ENCODE results near the gene TXNDC2. TPM values are rescaled to one million over a fixed set of nuclear protein-coding genes. Genes with fewer than 3 reads are reported as not detected.
"Not testable (repeated sequence)": the region's sequence is repeated elsewhere in the genome, so short reads cannot be mapped to it uniquely, and the experiment has no call there.

The TXNDC2 gene
- total and polyA plus RNA-seq, 5 experiments from 2014 or later, result not detected

GRCh38 chr18:9876867-9877654 lies 8.7 kb upstream of the TXNDC2 start:
- peaks cover 0 to 7% (median 3%) of the 10 kb centered on the region in 5 donors for H3K27me3 Mint-ChIP-seq
- no peak overlapping the region for H3K4me3 Mint-ChIP-seq
- no peaks in the 10 kb centered on the region for H3K9me3 Mint-ChIP-seq
- POLR2A ChIA-PET, result no interaction called here
- no peaks in the 10 kb centered on the region for H3K36me3 Mint-ChIP-seq
- H3K4me1 Mint-ChIP-seq, result no peaks in the 10 kb centered on the region
- ATAC-seq (no peak), DNase-seq (no peak)
- H3K27ac Mint-ChIP-seq, result no peak overlapping the region

- POLR2A ChIA-PET, result no interaction called here
- no peaks in the 10 kb centered on the region for H3K4me1 Mint-ChIP-seq
- DNase-seq (no peak), ATAC-seq (no peak)
- H3K9me3 Mint-ChIP-seq, result no peaks in the 10 kb centered on the region
- H3K27me3 Mint-ChIP-seq, result peaks cover 0 to 7% (median 1%) of the 10 kb centered on the region in 5 donors
- H3K36me3 Mint-ChIP-seq, result no peaks in the 10 kb centered on the region
- no peak overlapping the region for H3K27ac Mint-ChIP-seq
- H3K4me3 Mint-ChIP-seq, result no peak overlapping the region
These were observed 8.1 kb upstream of the TXNDC2 start for GRCh38 chr18:9877655-9878014.

- ATAC-seq, result no peak
- no peak for DNase-seq
- Mint-ChIP-seq H3K4me3 (no peak overlapping the region), H3K36me3 (no peaks in the 10 kb centered on the region), H3K9me3 (no peaks in the 10 kb centered on the region), H3K27ac (no peak overlapping the region), H3K27me3 (peaks cover 0 to 7% (median 1%) of the 10 kb centered on the region in 5 donors), H3K4me1 (no peaks in the 10 kb centered on the region)
- POLR2A ChIA-PET, result no interaction called here
These were observed 7.7 kb upstream of the TXNDC2 start for GRCh38 chr18:9878095-9878494.

- H3K27me3 Mint-ChIP-seq, result peaks cover 0 to 7% (median 1%) of the 10 kb centered on the region in 5 donors
- no peak overlapping the region for H3K4me3 Mint-ChIP-seq
- H3K36me3 Mint-ChIP-seq, result no peaks in the 10 kb centered on the region
- H3K4me1 Mint-ChIP-seq, result no peaks in the 10 kb centered on the region
- ATAC-seq (no peak), DNase-seq (no peak)
- no peak overlapping the region for H3K27ac Mint-ChIP-seq
- POLR2A ChIA-PET, result no interaction called here
- no peaks in the 10 kb centered on the region for H3K9me3 Mint-ChIP-seq
These were observed 7.0 kb upstream of the TXNDC2 start for GRCh38 chr18:9878783-9879242.

- Mint-ChIP-seq H3K36me3 (no peaks in the 10 kb centered on the region), H3K4me3 (no peak overlapping the region), H3K27me3 (no peaks in the 10 kb centered on the region), H3K9me3 (no peaks in the 10 kb centered on the region), H3K27ac (no peak overlapping the region), H3K4me1 (no peaks in the 10 kb centered on the region)
- DNase-seq, result no peak
- POLR2A ChIA-PET, result no interaction called here
- ATAC-seq, result no peak
These were observed 1.7 kb upstream of the TXNDC2 start for GRCh38 chr18:9884090-9884489.

DNA sequence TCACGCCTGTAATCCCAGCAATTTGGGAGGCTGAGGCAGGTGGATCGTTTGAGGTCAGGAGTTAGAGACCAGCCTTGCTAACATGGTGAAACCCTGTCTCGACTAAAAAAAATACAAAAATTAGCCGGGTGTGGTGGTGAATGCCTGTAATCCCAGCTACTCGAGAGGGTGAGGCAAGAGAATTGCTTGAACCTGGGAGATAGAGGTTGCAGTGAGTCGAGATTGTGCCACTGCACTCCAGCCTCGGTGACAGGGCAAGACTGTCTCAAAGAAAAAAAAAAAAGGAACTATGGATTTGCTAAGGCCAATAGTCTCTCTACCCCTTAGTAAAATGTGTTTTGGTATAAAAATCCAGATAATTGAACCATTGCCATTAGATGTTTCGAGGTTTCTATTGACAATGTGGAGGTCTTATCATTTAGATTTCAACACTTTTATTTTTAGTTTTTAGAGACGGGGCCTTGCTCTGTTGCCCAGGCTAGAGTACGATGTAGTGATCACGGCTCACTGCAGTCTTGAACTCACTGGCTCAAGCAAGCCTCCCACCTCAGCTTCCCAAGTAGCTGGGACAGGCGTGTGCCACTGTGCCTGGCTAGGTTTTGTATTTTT lies 1.1 kb upstream of the TXNDC2 start:
- no peak for DNase-seq
- POLR2A ChIA-PET, result no interaction called here
- Mint-ChIP-seq H3K27me3 (no peaks in the 10 kb centered on the region), H3K9me3 (no peaks in the 10 kb centered on the region), H3K36me3 (no peaks in the 10 kb centered on the region), H3K4me1 (no peaks in the 10 kb centered on the region), H3K27ac (no peak overlapping the region), H3K4me3 (no peak overlapping the region)
- no peak for ATAC-seq

DNA sequence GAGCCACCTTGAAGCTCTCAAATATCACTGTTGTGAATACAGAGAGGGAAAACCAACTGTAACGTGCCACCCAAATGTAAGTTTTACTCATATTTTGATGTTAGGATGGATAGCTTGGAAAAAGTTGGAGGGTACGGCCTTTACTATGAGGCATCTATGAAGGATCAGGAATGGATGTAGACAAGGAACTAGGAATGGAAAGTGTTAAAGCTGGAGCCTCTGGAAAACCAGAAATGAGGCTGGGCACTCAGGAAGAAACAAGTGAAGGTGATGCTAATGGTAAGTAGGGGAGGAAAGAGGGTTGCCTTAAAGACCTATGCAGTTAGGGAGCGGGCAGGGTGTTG lies 204 bp downstream of the TXNDC2 start:
- no peaks in the 10 kb centered on the region for H3K9me3 Mint-ChIP-seq
- H3K36me3 Mint-ChIP-seq, result no peaks in the 10 kb centered on the region
- no peak for ATAC-seq
- DNase-seq, result no peak
- no peak overlapping the region for H3K27ac Mint-ChIP-seq
- no peaks in the 10 kb centered on the region for H3K4me1 Mint-ChIP-seq
- POLR2A ChIA-PET, result interaction anchor here (0.6 kb wide), 1 partner anchor 13 kb away, joined by 3 read pairs; no protein-coding TSS in a partner anchor
- H3K4me3 Mint-ChIP-seq, result no peak overlapping the region
- H3K27me3 Mint-ChIP-seq, result no peaks in the 10 kb centered on the region

DNA sequence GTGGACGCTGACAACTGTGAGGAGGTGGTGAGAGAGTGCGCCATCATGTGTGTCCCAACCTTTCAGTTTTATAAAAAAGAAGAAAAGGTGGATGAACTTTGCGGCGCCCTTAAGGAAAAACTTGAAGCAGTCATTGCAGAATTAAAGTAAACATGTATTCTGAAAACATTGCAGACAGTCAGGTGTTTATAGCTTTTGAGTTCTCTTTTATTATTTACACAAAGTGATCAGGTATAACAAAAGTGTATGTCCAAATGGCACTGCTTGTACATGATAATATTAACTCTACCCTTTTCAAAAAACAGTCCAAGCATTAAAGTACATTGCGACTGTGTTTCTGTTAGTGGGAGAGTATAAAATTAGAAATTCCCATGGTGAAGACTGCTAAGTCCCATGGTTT lies 2.2 kb downstream of the TXNDC2 start:
- no peaks in the 10 kb centered on the region for H3K4me1 Mint-ChIP-seq
- no peak for DNase-seq
- no peaks in the 10 kb centered on the region for H3K36me3 Mint-ChIP-seq
- no peaks in the 10 kb centered on the region for H3K9me3 Mint-ChIP-seq
- ATAC-seq, result no peak
- no peak overlapping the region for H3K4me3 Mint-ChIP-seq
- no peak overlapping the region for H3K27ac Mint-ChIP-seq
- peaks cover 0 to 2% (median 0%) of the 10 kb centered on the region in 5 donors for H3K27me3 Mint-ChIP-seq
- POLR2A ChIA-PET, result no interaction called here

GRCh38 chr18:9890196-9890595 lies 4.4 kb downstream of the TXNDC2 start:
- H3K27me3 Mint-ChIP-seq, result peaks cover 0 to 2% (median 0%) of the 10 kb centered on the region in 5 donors
- no peak overlapping the region for H3K4me3 Mint-ChIP-seq
- H3K36me3 Mint-ChIP-seq, result no peaks in the 10 kb centered on the region
- no peaks in the 10 kb centered on the region for H3K4me1 Mint-ChIP-seq
- H3K27ac Mint-ChIP-seq, result no peak overlapping the region
- DNase-seq (no peak), ATAC-seq (no peak)
- no peaks in the 10 kb centered on the region for H3K9me3 Mint-ChIP-seq
- POLR2A ChIA-PET, result no interaction called here

- no peak for ATAC-seq
- no peaks in the 10 kb centered on the region for H3K36me3 Mint-ChIP-seq
- no peak overlapping the region for H3K4me3 Mint-ChIP-seq
- H3K4me1 Mint-ChIP-seq, result no peaks in the 10 kb centered on the region
- DNase-seq, result no peak
- no peak overlapping the region for H3K27ac Mint-ChIP-seq
- H3K27me3 Mint-ChIP-seq, result peaks cover 0 to 2% (median 0%) of the 10 kb centered on the region in 5 donors
- H3K9me3 Mint-ChIP-seq, result no peaks in the 10 kb centered on the region
- POLR2A ChIA-PET, result no interaction called here
These were observed 5.2 kb downstream of the TXNDC2 start for GRCh38 chr18:9890957-9891356.

DNA sequence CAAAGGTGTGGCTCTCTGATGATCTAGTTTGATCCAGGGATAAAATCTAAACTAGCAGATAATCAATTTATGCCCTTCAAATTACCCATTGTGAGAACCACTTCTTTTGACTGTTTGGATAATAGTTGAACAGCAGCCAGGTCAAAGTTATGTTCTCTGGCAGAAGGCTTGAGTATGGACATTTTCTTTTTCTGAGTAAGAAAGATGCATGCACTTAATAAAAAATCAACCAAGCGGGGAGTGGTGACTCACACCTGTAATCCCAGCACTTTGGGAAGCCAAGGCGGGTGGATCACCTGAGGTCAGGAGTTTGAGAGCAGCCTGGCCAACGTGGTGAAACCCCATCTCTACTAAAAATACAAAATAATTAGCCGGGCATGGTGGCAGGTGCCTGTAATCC lies 5.7 kb downstream of the TXNDC2 start:
- H3K9me3 Mint-ChIP-seq, H3K27ac Mint-ChIP-seq, ATAC-seq, POLR2A ChIA-PET, H3K4me3 Mint-ChIP-seq, H3K36me3 Mint-ChIP-seq, H3K27me3 Mint-ChIP-seq, DNase-seq, H3K4me1 Mint-ChIP-seq: not testable (repeated sequence)

DNA sequence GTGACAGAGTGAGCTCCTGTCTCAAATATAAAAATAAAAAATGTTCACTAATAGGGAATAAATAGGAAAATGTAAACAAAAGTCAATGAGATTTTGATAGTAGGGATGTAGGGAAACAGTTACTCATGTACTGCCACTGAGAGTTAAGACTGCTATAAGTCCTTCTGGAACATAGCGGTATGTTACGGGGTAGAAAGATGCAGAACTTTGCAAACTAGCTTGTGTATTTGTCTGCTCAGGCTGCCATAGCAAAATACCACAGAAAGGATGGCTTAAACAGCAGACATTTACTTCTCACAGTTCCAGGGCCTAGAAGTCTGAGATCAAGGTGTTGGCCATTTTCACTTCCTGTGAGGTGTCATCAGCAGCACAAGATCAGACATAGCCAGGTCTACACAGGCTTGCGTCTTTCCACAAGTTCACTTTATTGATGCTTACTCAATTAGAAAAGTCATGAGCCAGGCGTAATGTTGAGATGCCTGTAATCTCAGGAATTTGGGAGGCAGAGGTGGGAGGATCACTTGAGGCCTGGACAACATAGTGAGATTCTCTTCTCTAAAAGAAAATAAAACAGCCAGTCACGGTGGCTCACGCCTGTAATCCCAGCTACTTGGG lies 8.8 kb downstream of the TXNDC2 start:
- H3K9me3 Mint-ChIP-seq, result no peaks in the 10 kb centered on the region
- no peak for DNase-seq
- peaks cover 0 to 2% (median 0%) of the 10 kb centered on the region in 5 donors for H3K27me3 Mint-ChIP-seq
- no peak overlapping the region for H3K4me3 Mint-ChIP-seq
- H3K27ac Mint-ChIP-seq, result no peak overlapping the region
- POLR2A ChIA-PET, result no interaction called here
- ATAC-seq, result no peak
- H3K36me3 Mint-ChIP-seq, result no peaks in the 10 kb centered on the region
- no peaks in the 10 kb centered on the region for H3K4me1 Mint-ChIP-seq

DNA sequence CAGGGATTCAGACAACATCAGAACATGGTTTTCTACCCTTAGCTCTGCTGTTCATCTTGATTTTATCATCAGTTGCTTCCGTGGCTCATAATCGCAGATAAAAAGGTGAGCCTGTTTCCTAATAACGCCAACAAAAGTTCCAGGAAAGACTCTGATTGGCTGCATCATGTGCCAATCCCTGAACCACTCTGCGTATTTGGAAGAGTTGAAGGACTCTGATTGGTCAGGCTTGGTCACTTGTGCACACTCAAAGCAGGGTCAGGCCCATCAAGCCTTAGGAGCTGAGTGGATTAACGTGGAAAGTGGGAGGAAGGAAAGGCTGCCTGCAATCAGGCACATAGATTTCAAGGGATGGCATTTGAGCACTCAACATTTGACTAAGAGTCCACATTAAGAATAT lies 11.4 kb downstream of the TXNDC2 start:
- Mint-ChIP-seq H3K36me3 (no peaks in the 10 kb centered on the region), H3K9me3 (no peaks in the 10 kb centered on the region), H3K27ac (no peak overlapping the region), H3K27me3 (peaks cover 0 to 2% (median 0%) of the 10 kb centered on the region in 5 donors), H3K4me1 (no peaks in the 10 kb centered on the region), H3K4me3 (no peak overlapping the region)
- POLR2A ChIA-PET, result no interaction called here
- ATAC-seq (no peak), DNase-seq (no peak)

Measured in naive thymus-derived CD8-positive, alpha-beta T cell (primary cell).